Measurements from ENCODE around the gene ARHGAP28. TPM values are rescaled to one million over a fixed set of nuclear protein-coding genes. Genes with fewer than 3 reads are reported as not detected.

Gene ARHGAP28
- total RNA-seq, 1 experiment from 2014 or later = 118 TPM

- POLR2A ChIA-PET = no interaction called here
- intact Hi-C loops (cut with micrococcal nuclease; ENCODE audit: unreplicated experiment) = no loop called here
- BruUV-seq (replicated peaks) = no TSS peak
- Histone ChIP-seq H3K9me3 (no peaks in the 10 kb centered on the region), H3K36me3 (ENCODE audit: control insufficient read depth, insufficient read depth, low read length) (no peaks in the 10 kb centered on the region; the same call in 1 of the 2 replicates), H3K4me3 (ENCODE audit: low read depth, low read length) (no peak overlapping the region), H3K27me3 (replicated peaks; ENCODE audit: control insufficient read depth, insufficient read depth, low read length) (no peaks in the 10 kb centered on the region), H3K4me1 (no peaks in the 10 kb centered on the region)
- Mint-ChIP-seq H3K9me3 (ENCODE audit: unreplicated experiment) (no peaks in the 10 kb centered on the region), H3K4me3 (ENCODE audit: unreplicated experiment) (no peak overlapping the region), H3K4me1 (ENCODE audit: low read depth, unreplicated experiment) (no peaks in the 10 kb centered on the region), H3K36me3 (ENCODE audit: insufficient read depth, unreplicated experiment) (peaks cover 46% of the 10 kb centered on the region), H3K27me3 (ENCODE audit: insufficient read depth, unreplicated experiment) (no peaks in the 10 kb centered on the region), H3K27ac (ENCODE audit: unreplicated experiment) (no peak overlapping the region)
- DNase-seq = no peak
- TF ChIP-seq CTCF (IDR thresholded peaks at IDR 0.05; ENCODE audit: insufficient read depth in 1 of 2, low read depth in 1 of 2, low read length in 1 of 2, severe bottlenecking in 1 of 2, unreplicated experiment in 1 of 2) = no peak
- CTCF ChIA-PET = no interaction called here
Observed at GRCh38 chr18:6793455-6793854, 63.9 kb downstream of the ARHGAP28 start.

- intact Hi-C loops (cut with micrococcal nuclease; ENCODE audit: unreplicated experiment) = no loop called here
- no peak for TF ChIP-seq CTCF (IDR thresholded peaks at IDR 0.05; ENCODE audit: insufficient read depth in 1 of 2, low read depth in 1 of 2, low read length in 1 of 2, severe bottlenecking in 1 of 2, unreplicated experiment in 1 of 2)
- no peaks in the 10 kb centered on the region for H3K27me3 Mint-ChIP-seq (ENCODE audit: insufficient read depth, unreplicated experiment)
- no peaks in the 10 kb centered on the region for H3K9me3 Mint-ChIP-seq (ENCODE audit: unreplicated experiment)
- no peaks in the 10 kb centered on the region for H3K27me3 ChIP-seq (replicated peaks; ENCODE audit: control insufficient read depth, insufficient read depth, low read length)
- no peaks in the 10 kb centered on the region for H3K4me1 Mint-ChIP-seq (ENCODE audit: low read depth, unreplicated experiment)
- no peak overlapping the region for H3K4me3 Mint-ChIP-seq (ENCODE audit: unreplicated experiment)
- ChIA-PET CTCF (no interaction called here), POLR2A (no interaction called here)
- H3K27ac Mint-ChIP-seq (ENCODE audit: unreplicated experiment) = no peak overlapping the region
- no peak for DNase-seq
- H3K9me3 ChIP-seq = no peaks in the 10 kb centered on the region
- no peaks in the 10 kb centered on the region for H3K4me1 ChIP-seq
- H3K4me3 ChIP-seq (ENCODE audit: low read depth, low read length) = no peak overlapping the region
- no TSS peak for BruUV-seq (replicated peaks)
- peaks cover 41% of the 10 kb centered on the region for H3K36me3 Mint-ChIP-seq (ENCODE audit: insufficient read depth, unreplicated experiment)
- H3K36me3 ChIP-seq (ENCODE audit: control insufficient read depth, insufficient read depth, low read length) = no peaks in the 10 kb centered on the region
Observed at GRCh38 chr18:6793986-6794385, 64.5 kb downstream of the ARHGAP28 start.

GRCh38 chr18:6795307-6795706, 65.8 kb downstream of the ARHGAP28 start:
- no TSS peak for BruUV-seq (replicated peaks)
- peaks cover 48% of the 10 kb centered on the region for H3K36me3 Mint-ChIP-seq (ENCODE audit: insufficient read depth, unreplicated experiment)
- no peak for DNase-seq
- intact Hi-C loops (cut with micrococcal nuclease; ENCODE audit: unreplicated experiment) = no loop called here
- ChIA-PET CTCF (no interaction called here), POLR2A (interaction anchor here (0.9 kb wide), 1 partner anchor 40 kb away, joined by 3 read pairs; no protein-coding TSS in a partner anchor)
- H3K4me3 Mint-ChIP-seq (ENCODE audit: unreplicated experiment) = no peak overlapping the region
- TF ChIP-seq CTCF (IDR thresholded peaks at IDR 0.05; ENCODE audit: insufficient read depth in 1 of 2, low read depth in 1 of 2, low read length in 1 of 2, severe bottlenecking in 1 of 2, unreplicated experiment in 1 of 2) = no peak
- H3K4me3 ChIP-seq (ENCODE audit: low read depth, low read length) = no peak overlapping the region
- H3K27ac Mint-ChIP-seq (ENCODE audit: unreplicated experiment) = no peak overlapping the region
- no peaks in the 10 kb centered on the region for H3K4me1 Mint-ChIP-seq (ENCODE audit: low read depth, unreplicated experiment)
- no peaks in the 10 kb centered on the region for H3K27me3 ChIP-seq (replicated peaks; ENCODE audit: control insufficient read depth, insufficient read depth, low read length)
- no peaks in the 10 kb centered on the region for H3K9me3 Mint-ChIP-seq (ENCODE audit: unreplicated experiment)
- H3K27me3 Mint-ChIP-seq (ENCODE audit: insufficient read depth, unreplicated experiment) = no peaks in the 10 kb centered on the region
- H3K4me1 ChIP-seq = no peaks in the 10 kb centered on the region
- no peaks in the 10 kb centered on the region for H3K36me3 ChIP-seq (ENCODE audit: control insufficient read depth, insufficient read depth, low read length)
- H3K9me3 ChIP-seq = no peaks in the 10 kb centered on the region

Data from Caco-2 (cell line).